K562 (cell line): ENCODE results near the gene CSNK1D. TPM values are rescaled to one million over a fixed set of nuclear protein-coding genes. Genes with fewer than 3 reads are reported as not detected.

Experiments
- CBFA2T2 ChIP-seq: fragments of 450-650 bp; conservative IDR thresholded peaks from 2 replicates; pipeline ENCODE4 v1.6.1; 2017; ENCODE audit warnings: mild to moderate bottlenecking
- CBX5 ChIP-seq: IDR thresholded peaks from 2 replicates; pipeline ENCODE4 v1.6.1; 2014; ENCODE audit warnings: low read depth, borderline replicate concordance
- DPF2 ChIP-seq: fragments of 450-650 bp; IDR thresholded peaks from 2 replicates; pipeline ENCODE4 v1.6.1; 2016
- E2F8 ChIP-seq: fragments of 450-650 bp; IDR thresholded peaks from 2 replicates; pipeline ENCODE4 v1.7.1; 2018; ENCODE audit warnings: mild to moderate bottlenecking, low read depth; ENCODE audit not compliant: partially characterized antibody
- E4F1 ChIP-seq: fragments of 250-450 bp; sonication (Bioruptor Pico); IDR thresholded peaks from 2 replicates; pipeline ENCODE4 v1.5.0; 2021; ENCODE audit warnings: mild to moderate bottlenecking, borderline replicate concordance
- ERF ChIP-seq: fragments of 450-650 bp; formaldehyde crosslinking; IDR thresholded peaks from 2 replicates; pipeline ENCODE4 v1.4.0; 2020; ENCODE audit warnings: mild to moderate bottlenecking, mixed read lengths
- FOS ChIP-seq: IDR thresholded peaks from 3 replicates; pipeline ENCODE4 v1.6.1; 2011; ENCODE audit not compliant: insufficient read length; ENCODE audit errors: extremely low read depth
- FOXP1 ChIP-seq: sonication (generic); formaldehyde crosslinking; IDR thresholded peaks from 2 replicates; pipeline ENCODE4 v1.8.0; 2022; ENCODE audit warnings: mild to moderate bottlenecking, missing genetic modification reagents
- HIVEP1 ChIP-seq: fragments of 250-450 bp; sonication (Bioruptor Pico); IDR thresholded peaks from 2 replicates; pipeline ENCODE4 v1.4.0; 2020; ENCODE audit warnings: mild to moderate bottlenecking
- HMGN3 ChIP-seq: IDR thresholded peaks from 2 replicates; pipeline ENCODE4 v1.6.1; 2011; ENCODE audit warnings: borderline replicate concordance, low read depth, mild to moderate bottlenecking, mixed read lengths, low read length; ENCODE audit not compliant: insufficient read length; ENCODE audit errors: extremely low read depth
- ILF3 ChIP-seq: fragments of 450-650 bp; IDR thresholded peaks from 2 replicates; pipeline ENCODE4 v1.6.1; 2018; ENCODE audit warnings: antibody characterized with exemption, mild to moderate bottlenecking, moderate library complexity, borderline replicate concordance
- KHSRP ChIP-seq: fragments of 450-650 bp; IDR thresholded peaks from 2 replicates; pipeline ENCODE4 v1.6.1; 2017
- NONO ChIP-seq, 2 experiments: fragments of 200-400 bp in 1 of 2; fragments of 450-650 bp in 1 of 2; formaldehyde crosslinking in 1 of 2; IDR thresholded peaks; 2 replicates each; pipeline ENCODE4 v1.6.1; 2017; ENCODE audit warnings: low read depth in 2 of 2, mild to moderate bottlenecking in 2 of 2, moderate library complexity in 2 of 2, low read length in 1 of 2
- PHF8 ChIP-seq: fragments of 200-600 bp; sonication (generic); IDR thresholded peaks from 2 replicates; pipeline ENCODE4 v1.6.1; 2012; ENCODE audit warnings: mixed run types, mild to moderate bottlenecking, inconsistent platforms, low read length, moderate library complexity, borderline replicate concordance
- PML ChIP-seq: IDR thresholded peaks from 2 replicates; pipeline ENCODE4 v1.6.1; 2012; ENCODE audit warnings: low read length, inconsistent platforms
- POU5F1 ChIP-seq: fragments of 150-350 bp; IDR thresholded peaks from 2 replicates; pipeline ENCODE4 v1.6.1; 2014; ENCODE audit warnings: borderline replicate concordance, low read length, low read depth, mild to moderate bottlenecking; ENCODE audit not compliant: partially characterized antibody
- RHOXF2B ChIP-seq: fragments of 250-450 bp; sonication (Bioruptor Pico); conservative IDR thresholded peaks from 2 replicates; pipeline ENCODE4 v1.5.1; 2021
- SNAPC5 ChIP-seq: fragments of 250-450 bp; sonication (Bioruptor Pico); IDR thresholded peaks from 2 replicates; pipeline ENCODE4 v1.8.0; 2021; ENCODE audit warnings: moderate library complexity, mild to moderate bottlenecking, inconsistent platforms
- SPI1 ChIP-seq: IDR thresholded peaks from 2 replicates; pipeline ENCODE4 v1.6.1; 2011; ENCODE audit warnings: low read depth, low read length, control low read depth, borderline replicate concordance
- SUPT5H ChIP-seq: fragments of 450-650 bp; IDR thresholded peaks from 2 replicates; pipeline ENCODE4 v1.6.1; 2016
- U2AF1 ChIP-seq: fragments of 200-400 bp; formaldehyde crosslinking; optimal IDR thresholded peaks from 2 replicates; pipeline ENCODE3; 2017; ENCODE audit warnings: mild to moderate bottlenecking, low read depth, low read length, moderate library complexity
- ZNF224 ChIP-seq: sonication (generic); formaldehyde crosslinking; IDR thresholded peaks from 2 replicates; pipeline ENCODE4 v1.8.0; 2022; ENCODE audit warnings: mild to moderate bottlenecking, missing genetic modification reagents
- ZNF511 ChIP-seq: sonication (generic); formaldehyde crosslinking; IDR thresholded peaks from 2 replicates; pipeline ENCODE4 v1.8.0; 2022; ENCODE audit warnings: mild to moderate bottlenecking, missing genetic modification reagents
- ZNF766 ChIP-seq: fragments of 200-800 bp; sonication (Bioruptor generic); conservative IDR thresholded peaks from 2 replicates; pipeline ENCODE4 v1.6.1; 2016; ENCODE audit warnings: missing genetic modification characterization, missing compliant biosample characterization
- ZZZ3 ChIP-seq: fragments of 450-650 bp; IDR thresholded peaks from 2 replicates; pipeline ENCODE4 v1.6.1; 2016; ENCODE audit warnings: antibody characterized with exemption, mild to moderate bottlenecking, moderate library complexity
- polyA plus RNA-seq, 8 experiments: library from polyadenylated mRNA; depleted of rRNA in 4 of 8; stranded (reverse) in 5 of 8; unstranded in 3 of 8; fragments of >200 nt; fragmentation: Nextera tagmentation in 2 of 8; fragmentation: Illumina TruSeq in 1 of 8; extraction: Ambion mirVana in 2 of 8; extraction: Trizol in 1 of 8; gene quantifications; 2 replicates each; pipeline versions ENCODE4 v1.2.1 to v1.2.3, GENCODE V29; 2011 to 2014; ENCODE audit warnings: inconsistent platforms in 1 of 8, missing spikeins in 1 of 8
- total RNA-seq, 7 experiments: library from RNA; depleted of rRNA in 6 of 7; stranded (reverse); fragments of >200 nt in 6 of 7; fragmentation: Illumina TruSeq in 2 of 7; extraction: Trizol in 2 of 7; gene quantifications; 2 replicates each; pipeline versions ENCODE4 v1.2.1 to v1.2.3, GENCODE V29; 2011 to 2021; ENCODE audit warnings: low replicate concordance in 1 of 7

CSNK1D gene
- total and polyA plus RNA-seq, 9 of the 15 experiments (the other 6 are each of a cell fraction or from before 2014, with no cell fraction given): 6.5 to 133 (median 41.3) TPM

- TF ChIP-seq ZNF766 (CRISPR knock-in tag) (0 out of 2 replicates have a peak, but pooled peaks have one; percentile 32), FOXP1 (CRISPR knock-in tag) (no peak), SUPT5H (no peak), FOS (no peak), ZNF224 (CRISPR knock-in tag) (no peak), PML (no peak), POU5F1 (no peak), PHF8 (no peak), HIVEP1 (no peak), ILF3 (no peak), ERF (CRISPR knock-in tag) (no peak), CBX5 (no peak), NONO (IDR thresholded peaks at IDR 0.05; ENCODE audit: low read depth in 2 of 2, low read length in 1 of 2) (peak in 1 of 2 experiments; percentile 84; a peak in 2 of 4 replicates), U2AF1 (peak; percentile 50), ZZZ3 (no peak), ZNF511 (CRISPR knock-in tag) (no peak), RHOXF2B (CRISPR knock-in tag) (no peak), CBFA2T2 (no peak), E4F1 (no peak), HMGN3 (peak; percentile 79), SPI1 (no peak; the same call in 1 of the 2 replicates), E2F8 (no peak), DPF2 (no peak), KHSRP (no peak), SNAPC5 (no peak)
These were observed 42.7 kb downstream of the CSNK1D start (continued) for GRCh38 chr17:82230609-82231311.
